Activated gamma-delta T cell (primary cell): ENCODE measurements around the gene ZNRF2.
"Not testable (repeated sequence)": the region's sequence is repeated elsewhere in the genome, so short reads cannot be mapped to it uniquely, and the experiment has no call there.

Experiments used
- DNase-seq: peaks from one replicate; lab custom pipeline; 2025; lab: John Stamatoyannopoulos, UW

The ZNRF2 gene

DNA sequence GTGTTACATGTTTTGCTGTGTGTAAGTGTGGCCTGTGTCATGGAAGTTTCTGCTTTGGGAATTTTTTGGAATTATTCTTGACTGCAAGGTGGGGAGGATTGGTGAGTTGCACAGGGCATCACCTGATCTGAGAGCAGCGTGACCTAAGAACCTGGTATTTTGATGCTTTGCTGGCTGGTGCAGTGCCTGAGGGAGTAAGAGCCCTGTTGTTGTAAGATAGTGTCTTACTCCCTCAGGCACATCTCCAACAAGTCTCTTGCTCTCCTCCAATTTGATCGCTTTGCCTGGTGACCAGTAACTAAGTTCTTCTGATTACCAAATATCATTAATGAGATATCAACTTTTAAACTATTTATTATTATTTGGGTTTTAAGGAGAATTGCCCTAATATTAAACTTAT is 5.2 kb downstream of the ZNRF2 start:
- DNase-seq, result not testable (repeated sequence)

DNA sequence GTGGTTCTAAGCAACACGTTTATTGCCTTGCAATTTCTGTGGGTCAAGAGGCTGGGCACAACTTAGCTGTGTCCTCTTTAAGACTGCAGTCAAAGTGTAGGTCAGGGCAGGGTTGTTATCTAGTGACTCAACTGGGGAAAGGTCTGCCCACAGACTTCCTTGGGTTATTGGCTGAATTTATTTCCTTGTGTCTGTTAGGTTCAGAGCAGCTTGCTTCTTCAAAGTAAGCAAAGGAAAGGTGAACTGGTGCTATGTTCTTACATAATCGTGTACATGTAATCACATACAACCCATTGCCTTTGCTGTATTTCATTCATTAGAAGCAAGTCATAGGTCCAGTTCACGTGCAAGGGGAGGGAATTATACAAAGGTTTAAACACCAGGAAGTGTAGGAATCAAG is 5.9 kb downstream of the ZNRF2 start:
- DNase-seq, result not testable (repeated sequence)

DNA sequence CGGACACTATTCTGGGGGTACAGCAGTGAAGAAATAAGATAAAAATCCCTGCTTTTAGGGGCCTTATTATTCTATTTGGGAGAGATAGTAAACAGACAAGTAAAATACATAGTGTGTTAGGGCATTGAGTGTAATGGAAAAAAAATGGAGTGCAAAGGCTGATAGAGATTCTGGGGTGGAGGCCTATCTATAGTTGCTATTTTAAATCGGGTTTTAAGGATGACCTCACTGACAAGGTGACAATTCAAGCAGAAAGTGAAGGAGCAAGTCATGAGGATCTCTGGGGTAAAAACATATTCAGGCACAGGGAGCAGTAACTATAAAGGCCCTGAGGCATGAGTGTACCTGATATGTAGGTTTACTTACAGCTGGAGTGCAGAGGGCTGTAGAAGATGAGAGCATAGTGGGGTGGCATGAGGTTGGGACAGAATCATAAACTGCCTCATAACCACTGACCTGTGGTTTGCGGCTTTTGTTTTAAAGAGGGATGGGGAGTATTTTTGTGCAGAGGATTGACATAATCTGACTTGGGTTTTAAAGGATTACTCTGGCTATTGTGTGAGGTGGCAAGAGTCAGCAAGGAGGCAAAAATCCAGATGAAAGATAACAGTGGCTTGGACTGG is 8.1 kb downstream of the ZNRF2 start:
- not testable (repeated sequence) for DNase-seq

DNA sequence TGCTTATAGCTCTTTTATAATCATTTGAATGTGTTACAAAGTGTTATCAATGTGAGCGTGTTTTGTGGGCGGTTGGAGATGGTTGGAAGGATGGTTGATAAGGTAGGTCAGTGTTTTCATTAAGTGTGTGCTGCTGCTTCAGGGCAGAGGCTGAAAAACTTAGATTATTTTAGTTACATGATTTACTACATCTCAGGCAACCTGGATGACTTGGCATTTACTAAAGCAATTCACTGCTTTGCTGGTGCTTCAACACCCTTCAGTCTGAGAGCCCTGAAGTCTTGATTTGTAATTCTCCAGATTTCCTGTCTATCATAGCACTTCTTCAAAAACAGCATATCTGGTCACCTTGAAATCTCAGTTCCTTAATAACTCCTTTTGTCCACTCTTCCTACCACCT is 11.9 kb downstream of the ZNRF2 start:
- DNase-seq, result not testable (repeated sequence)

DNA sequence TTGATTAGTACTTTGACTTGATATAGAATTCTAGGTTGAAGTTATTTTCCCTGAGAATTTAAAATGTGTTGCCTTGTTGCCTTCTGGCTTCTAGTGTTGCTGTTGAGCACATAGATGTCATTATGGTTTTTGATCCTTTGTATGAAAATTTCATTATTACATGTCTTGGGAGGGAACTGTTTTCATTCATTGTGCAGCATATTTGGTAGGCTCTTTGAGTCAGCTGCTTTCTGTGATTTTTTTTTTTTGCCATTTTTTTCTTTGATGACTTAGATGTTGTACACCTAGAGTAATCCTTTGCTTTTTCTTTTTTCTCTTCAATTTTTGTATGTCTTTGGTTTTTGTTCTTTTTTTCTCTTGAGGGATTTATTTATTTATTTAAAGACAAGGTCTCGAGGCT is 13.1 kb downstream of the ZNRF2 start:
- DNase-seq, result not testable (repeated sequence)

DNA sequence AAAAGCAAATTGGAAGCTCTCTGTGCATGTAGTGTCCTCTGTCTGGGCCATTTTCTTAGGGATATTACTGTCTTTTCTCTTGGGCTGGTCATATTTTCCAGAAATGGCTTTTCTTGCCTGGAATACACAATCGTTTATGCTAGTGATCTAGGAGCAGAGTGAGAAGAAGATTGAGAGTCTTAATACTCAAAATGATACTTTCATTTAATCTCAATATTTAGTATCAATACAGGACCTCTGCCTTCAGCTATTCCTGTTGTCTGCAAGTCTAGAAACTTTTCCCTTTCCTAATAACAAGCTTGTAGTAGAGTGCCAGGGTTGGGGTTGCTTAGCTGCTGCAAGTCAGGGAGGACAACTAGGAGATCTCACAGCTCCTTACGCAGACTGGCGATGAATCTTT is 14.0 kb downstream of the ZNRF2 start:
- DNase-seq, result not testable (repeated sequence)

DNA sequence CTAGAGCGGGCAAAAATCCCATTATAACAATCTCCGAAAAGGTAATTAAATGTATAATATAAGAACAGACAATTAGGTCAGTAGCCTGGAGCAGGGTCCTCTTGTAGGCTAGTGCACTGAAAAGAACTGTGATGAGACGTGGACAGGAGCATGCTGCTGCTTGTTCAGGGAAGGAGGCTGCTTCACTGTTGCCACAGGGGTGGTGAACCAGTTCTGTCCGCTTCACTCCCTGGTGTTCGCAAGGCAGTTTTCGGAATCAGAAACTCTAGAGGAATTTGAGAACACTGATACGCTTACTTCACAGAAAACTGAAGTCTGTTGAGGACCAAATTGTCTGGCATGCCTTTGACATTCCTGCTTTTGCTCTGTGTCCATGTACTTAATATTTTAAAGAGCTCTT is 17.4 kb downstream of the ZNRF2 start:
- no peak for DNase-seq

DNA sequence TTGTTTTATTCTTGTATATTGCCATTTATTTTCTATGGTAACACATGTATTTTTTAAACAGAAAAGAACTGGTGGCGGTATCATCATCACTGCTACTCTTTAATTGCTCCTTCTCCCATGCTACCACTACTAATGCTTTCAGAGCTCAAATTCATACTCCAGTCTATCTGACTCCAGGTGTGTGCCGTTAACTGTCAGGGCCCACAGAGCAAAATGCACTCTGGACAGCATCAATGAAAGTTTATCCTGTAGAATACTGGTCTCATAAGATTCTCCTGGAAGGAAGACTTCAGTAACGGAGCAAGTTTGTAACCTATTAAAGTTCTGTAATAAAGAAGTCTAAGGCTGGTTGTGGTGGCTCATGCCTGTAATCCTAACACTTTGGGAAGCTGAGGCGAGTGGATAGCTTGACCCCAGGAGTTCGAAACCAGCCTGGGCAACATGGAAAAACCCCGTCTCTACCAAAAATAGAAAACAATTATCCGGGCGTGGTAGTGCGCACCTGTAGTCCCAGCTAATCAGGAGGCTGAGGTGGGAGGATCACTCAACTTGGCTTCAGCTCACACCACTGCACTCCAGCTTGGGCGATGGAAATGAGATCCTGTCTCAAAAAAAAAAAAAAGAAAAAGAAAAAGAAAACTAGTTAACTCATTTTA is 18.4 kb downstream of the ZNRF2 start:
- no peak for DNase-seq

DNA sequence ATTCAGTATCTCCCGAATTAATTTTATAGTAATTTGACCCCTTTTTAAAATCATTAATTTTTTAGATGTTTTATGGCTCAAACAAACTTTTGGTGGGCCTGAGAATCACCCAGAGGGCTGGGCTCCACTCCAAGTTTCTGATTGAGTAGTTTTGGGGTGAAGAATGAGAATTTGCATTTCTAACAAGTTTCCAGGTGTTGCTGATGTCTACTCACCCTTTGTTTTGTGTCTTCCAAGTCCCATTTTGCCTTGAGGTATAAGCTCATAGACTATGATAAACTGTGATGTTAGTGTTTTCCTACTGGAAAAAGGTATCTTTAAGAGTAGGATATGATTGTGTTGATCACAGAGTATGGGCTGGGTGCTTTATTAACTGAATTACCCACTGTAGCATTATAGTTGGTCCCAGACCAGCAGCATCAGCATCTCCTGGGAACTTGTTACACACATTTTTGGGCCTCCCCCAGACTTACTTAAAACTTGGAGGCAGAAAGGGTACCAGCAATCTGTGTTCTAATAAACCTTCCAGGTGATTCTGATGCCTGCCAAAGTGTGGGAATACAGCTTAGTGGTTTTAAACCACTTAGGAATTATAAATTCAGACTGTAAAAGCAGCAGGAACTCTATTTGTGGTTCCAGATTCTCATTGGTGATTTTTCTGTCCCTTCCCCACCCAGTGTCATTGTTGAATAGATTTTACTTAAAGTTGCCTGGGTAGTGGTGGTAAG is 19.1 kb downstream of the ZNRF2 start:
- no peak for DNase-seq

DNA sequence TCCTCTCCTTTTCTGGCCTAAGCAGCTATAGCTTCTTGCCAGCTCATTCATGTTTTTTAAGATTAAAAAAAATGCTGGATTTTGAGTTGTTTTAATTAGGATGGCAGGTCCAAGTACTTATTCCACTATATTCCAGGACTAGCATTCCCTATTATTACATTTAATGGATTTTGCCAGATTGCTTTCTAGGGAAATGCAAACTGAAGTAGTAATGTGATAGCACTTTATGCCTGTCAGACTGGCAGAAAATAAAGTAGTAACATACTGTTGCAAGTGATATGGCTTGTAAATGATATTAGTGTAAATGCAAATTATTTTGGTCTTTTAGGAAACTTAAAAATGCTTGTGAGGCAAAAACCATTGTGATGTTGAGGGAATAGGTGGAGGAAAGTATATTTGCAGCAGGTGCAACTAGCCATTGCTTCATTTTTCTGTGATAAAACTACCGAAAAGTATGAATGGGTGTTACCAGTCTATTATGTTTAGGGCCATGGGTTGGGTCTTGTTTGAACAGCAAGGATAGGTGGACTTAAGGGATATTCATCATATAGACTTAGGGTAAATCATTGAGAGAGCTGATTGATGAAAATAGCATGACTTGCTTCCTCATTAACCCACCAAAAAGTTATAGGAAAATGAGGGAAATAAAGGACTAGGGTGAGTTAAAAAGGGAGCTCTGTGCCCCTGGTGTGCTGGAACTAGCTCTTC is 19.9 kb downstream of the ZNRF2 start:
- DNase-seq, result no peak

DNA sequence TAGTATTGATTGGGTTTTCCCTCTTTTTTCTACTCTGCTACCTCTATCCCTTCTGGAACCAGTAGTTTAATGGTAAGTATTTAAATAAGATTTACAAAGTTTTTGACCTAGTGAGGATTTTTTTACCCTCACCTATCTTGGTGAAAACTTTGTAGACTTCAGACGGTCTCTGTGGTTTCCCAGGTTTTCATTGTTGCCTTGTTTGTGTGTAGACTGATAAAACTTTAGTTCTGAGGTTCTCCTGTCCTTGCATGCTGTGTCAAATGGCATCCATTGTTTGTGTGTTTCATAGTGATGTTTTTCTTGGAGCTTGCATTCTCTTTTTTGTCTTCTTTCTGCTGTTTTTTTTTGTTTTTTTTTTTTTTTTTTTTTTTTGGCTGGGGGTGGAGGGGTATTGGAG is 22.6 kb downstream of the ZNRF2 start:
- no peak for DNase-seq

DNA sequence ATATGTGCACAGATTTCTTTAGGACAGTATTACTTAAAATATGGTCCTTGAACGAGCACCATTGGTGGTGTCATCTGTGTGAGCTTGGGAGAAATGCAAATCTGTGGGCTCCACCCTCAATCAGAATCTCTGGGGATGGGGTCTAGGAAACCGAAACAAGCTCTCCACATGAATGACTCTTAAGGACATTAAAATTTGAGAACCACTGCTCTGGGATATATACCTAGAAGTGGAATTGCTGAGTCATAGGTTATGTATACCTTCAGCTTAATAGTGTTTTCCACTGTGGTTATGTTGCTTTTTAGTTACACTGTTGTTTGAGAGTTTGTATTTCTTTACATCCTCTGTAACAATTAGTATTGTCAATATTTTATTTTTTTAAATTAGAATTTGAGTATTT is 24.0 kb downstream of the ZNRF2 start:
- DNase-seq, result no peak

DNA sequence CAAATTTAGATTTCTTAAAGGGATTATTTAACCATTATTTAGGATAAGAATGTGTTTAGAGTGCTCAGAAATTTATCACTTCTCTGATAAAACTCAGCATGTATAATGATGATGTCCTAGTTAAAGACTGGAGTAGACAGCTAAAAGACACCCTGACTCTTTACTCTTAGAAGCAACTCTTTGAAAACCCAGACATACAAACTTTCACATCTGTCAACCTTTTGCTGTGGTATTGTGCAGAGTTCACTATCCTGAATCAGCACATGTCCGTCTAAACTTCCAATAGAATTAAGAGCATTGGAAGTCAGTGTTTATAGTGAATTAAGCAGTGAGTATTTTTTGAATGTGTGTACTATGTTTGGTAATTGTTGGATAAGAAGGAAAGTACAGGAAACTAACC is 24.9 kb downstream of the ZNRF2 start:
- DNase-seq, result no peak

DNA sequence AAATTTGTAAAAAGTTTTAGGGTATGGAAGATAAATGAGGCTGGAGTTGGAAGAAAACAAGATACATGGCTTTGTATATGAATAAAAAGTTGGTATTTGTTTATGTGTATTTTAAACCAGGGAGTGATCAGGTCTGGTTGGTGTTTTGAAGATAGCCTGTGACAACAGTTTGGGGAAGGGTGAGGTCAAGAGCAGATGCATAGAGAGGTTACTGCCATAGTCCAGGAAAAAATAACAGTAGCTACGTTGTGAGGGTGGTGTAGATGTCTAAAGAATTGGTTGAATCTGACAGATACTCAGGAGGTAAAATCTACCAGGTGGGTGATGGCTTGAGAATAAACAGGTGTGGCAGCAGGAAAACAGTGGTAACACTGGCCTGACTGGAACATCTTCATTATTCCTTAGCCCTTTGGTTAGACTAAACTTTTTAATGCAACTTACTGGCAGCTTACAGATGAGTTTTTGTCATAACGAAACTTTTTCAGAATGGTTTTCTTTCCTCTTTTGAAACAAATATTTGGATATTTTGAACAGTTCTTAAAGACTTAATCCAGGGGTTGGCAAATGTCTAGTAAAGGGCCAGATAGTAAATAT is 25.5 kb downstream of the ZNRF2 start:
- no peak for DNase-seq

DNA sequence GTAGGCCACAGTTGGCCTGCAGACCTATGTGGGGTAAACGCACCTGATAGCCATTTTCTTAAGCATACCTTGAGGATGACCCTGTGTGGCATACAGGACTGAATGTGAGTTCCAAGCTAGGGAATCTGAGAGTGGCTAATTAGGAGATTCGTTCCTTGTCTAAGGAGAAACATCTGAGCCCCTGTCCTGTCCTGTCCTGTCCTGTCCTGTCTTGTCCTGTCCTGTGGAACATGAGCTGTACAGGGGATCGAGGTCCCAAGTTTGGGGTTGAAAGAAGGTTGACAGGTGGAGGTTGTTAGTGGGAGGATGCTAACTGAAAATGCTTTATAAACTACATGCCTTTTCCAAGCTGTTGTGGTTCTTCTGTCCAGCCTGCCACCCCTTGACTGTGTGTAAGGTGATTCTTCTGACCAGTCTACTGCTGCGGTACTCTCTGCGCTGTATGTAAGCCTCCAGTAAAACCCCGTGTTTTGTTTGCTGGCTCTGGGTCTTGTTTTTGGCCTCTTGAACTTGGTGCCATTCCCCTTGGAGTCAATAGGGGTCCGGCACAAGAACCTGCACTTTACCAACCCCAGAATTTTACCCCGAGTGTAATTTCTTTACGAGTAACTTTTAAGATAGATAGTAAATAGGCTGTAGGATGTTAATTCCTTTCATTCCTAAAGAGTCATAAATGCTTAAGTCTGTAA is 26.4 kb downstream of the ZNRF2 start:
- DNase-seq, result no peak

DNA sequence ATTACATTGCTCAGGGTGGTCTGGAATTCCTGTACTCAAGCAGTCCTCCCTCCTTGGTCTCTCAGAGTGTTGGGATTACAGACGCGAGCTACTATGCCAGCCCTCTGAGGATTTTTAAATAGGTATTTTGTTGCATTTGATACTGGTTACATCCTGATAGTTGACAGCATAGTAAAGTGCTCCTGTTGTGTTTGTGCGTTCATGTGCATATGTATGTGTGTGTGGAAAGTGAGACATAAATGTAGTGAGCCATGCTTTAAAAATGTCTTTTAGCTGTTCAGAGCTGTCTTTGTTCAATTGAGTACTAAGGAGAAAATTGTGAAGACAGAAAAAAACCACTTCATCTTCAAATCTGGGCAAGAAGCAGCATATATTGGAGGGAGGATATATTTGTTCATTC is 27.8 kb downstream of the ZNRF2 start:
- no peak for DNase-seq

DNA sequence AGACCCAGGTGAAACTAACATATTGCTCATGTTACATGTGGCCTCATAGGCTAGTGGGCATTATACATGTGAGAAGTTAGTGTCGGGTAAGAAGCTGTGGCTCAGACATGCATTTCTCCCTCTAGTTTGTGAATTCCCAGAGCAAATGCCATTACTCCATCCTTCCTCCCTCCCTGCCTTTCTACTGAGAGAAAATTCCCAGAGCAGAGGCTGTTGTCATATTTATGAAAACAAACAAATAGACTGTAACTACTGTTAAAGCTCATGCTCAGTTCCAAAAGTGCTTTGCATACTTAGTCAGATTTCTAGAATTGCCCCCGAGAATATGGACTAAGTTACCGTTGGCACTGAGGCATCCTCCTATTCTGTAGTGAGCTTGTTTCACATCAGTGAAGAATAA is 29.0 kb downstream of the ZNRF2 start:
- DNase-seq, result no peak

DNA sequence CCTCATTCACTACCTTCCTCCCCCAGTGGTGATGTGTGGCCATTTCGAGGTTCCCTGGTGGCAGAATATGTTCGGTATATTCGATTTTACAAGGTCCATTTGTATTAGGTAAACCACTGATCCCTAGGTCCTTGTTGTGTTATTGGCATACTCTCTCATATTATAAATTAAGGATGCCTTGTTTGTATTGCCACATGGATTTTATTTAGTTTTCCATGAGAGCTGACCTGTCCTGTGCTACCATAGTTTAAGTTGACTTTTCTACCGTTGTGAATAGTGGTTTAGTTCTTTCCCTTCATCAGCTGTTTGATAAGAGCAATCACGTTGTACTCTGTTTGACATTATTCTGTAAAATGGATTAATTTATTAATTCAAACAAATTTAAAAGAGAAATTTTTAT is 29.4 kb downstream of the ZNRF2 start:
- DNase-seq, result no peak

DNA sequence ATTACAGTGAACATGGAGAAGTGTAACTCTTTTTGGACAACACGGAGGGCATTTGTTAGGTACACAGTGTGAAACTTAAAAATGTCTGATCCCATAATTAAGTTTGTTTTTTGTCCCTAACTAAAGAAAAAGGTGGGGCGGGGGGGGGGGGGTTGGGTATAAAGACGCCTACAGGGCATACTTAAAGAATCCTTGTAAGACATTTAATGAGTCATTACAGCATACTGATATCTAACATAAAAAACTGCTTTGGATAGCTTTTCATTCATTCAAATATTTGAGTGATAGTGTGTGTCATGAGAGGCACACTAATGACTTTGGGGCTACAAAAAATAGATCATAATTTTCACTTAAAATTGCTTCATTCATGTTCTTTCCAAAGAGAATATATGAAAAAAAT is 31.2 kb downstream of the ZNRF2 start:
- DNase-seq, result no peak

DNA sequence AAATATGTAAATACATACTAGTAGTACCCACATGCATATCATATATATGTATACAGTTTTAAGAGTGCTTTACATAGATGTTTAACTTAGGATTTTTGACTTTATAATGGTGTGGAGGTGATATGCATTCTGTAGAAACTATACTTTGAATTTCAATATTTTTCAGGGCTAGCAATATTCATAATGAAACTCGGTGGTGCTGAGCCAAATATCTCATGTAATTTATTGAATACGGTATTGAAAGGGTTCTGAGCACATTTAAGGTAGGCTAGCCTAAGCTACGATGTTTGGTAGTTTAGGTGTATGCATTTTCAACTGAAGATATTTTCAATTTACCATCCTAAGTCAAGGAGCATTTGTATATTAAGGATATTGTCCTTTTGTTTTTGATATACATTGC is 36.0 kb downstream of the ZNRF2 start:
- DNase-seq, result no peak

DNA sequence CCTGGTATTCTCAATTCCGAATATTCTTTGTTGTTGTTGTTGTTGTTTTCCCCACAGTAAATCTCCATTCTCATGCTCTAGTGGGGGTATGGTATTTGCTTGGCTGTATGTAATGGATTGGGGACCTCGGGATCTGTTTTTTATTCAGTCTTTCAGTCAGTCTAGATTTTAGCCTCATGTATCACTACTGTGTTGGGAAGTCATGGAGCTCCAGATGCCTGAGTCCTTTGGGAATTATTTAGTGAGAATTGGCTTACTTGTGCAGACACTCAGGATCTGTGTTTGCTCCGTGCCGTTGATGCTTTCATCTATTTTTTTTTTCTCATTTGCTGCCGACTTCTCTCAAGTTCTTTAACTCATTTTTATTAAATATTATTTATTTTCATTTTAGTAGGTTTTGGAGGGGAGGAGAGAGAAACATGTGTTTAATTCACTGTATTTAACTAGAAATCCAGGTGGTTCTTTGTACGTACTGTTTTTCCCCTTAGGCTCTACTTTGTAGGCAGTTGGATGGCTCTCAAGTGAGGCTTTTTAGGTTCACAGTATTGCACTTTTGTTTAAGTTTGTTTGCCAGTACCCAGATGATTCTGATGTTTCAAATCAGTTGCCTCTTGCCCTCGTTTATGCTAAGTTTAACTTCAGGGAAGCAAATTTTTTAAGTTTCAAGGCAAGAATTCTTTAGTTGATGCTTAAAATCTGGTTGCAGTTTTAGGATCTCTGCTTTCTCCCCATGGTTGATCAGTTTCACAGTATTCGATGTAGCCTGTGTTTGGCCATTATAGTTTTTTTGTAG is 36.9 kb downstream of the ZNRF2 start:
- DNase-seq, result no peak
